NCI-H2171 (cell line): ENCODE data around the gene RND3.

ENCODE experiments used
- DNase-seq: peaks from one replicate; lab custom pipeline; 2025; lab: John Stamatoyannopoulos, UW

The RND3 gene

GRCh38 chr2:150476286-150476685 lies 11.2 kb downstream of the RND3 start:
- DNase-seq: no peak

GRCh38 chr2:150475479-150476250 lies 11.8 kb downstream of the RND3 start:
- no peak for DNase-seq

GRCh38 chr2:150474326-150475074 lies 13.0 kb downstream of the RND3 start:
- no peak for DNase-seq

GRCh38 chr2:150473767-150474166 lies 13.7 kb downstream of the RND3 start:
- DNase-seq: no peak

- DNase-seq: no peak
Measured at GRCh38 chr2:150472511-150472899, 15.0 kb downstream of the RND3 start.

GRCh38 chr2:150471813-150472510 lies 15.5 kb downstream of the RND3 start:
- no peak for DNase-seq

GRCh38 chr2:150470435-150470834 lies 17.0 kb downstream of the RND3 start:
- no peak for DNase-seq

GRCh38 chr2:150469706-150470274 lies 17.7 kb downstream of the RND3 start:
- no peak for DNase-seq

- no peak for DNase-seq
Measured at GRCh38 chr2:150468350-150468960, 19.0 kb downstream of the RND3 start.

GRCh38 chr2:150467621-150467963 lies 19.9 kb downstream of the RND3 start:
- no peak for DNase-seq

- no peak for DNase-seq
Measured at GRCh38 chr2:150466741-150467620, 20.5 kb downstream of the RND3 start.

- DNase-seq: no peak
Measured at GRCh38 chr2:150465703-150466569, 21.5 kb downstream of the RND3 start.

GRCh38 chr2:150464986-150465385 lies 22.5 kb downstream of the RND3 start:
- DNase-seq: no peak

GRCh38 chr2:150464270-150464669 lies 23.2 kb downstream of the RND3 start:
- DNase-seq: no peak

GRCh38 chr2:150462770-150463169 lies 24.7 kb downstream of the RND3 start:
- DNase-seq: no peak

- DNase-seq: no peak
Measured at GRCh38 chr2:150459281-150459680, 28.2 kb downstream of the RND3 start.

- DNase-seq: no peak
Measured at GRCh38 chr2:150450765-150451164, 36.7 kb downstream of the RND3 start.

GRCh38 chr2:150449856-150450255 lies 37.6 kb downstream of the RND3 start:
- DNase-seq: no peak

GRCh38 chr2:150445398-150445797 lies 42.1 kb downstream of the RND3 start:
- DNase-seq: no peak

GRCh38 chr2:150442484-150442883 lies 45.0 kb downstream of the RND3 start:
- no peak for DNase-seq
